ENCODE results near the gene OR5M11.

DNA sequence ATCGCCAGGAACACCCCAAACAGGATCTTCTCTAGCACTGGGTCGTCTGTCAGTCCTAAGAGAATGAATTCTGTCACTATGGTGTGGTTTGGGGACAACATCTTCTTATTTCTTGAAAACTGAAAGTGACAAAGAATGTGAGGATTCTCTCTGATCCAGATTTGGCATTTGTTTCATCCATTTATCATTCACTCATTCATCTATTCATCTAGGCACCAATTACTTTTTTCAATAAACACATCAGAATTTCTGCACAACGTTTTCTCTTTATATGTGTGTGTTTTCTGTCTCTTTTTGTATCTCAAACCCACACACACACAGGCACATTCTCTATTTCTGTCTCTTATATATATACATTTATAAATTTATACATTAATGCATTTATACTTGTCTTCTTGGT lies 34.6 kb upstream of the OR5M11 start, which contains the start of gene OR5M10:
- TF ChIP-seq TAF1 (IDR thresholded peaks at IDR 0.05; ENCODE audit: borderline replicate concordance, low read depth, low read length) (no peak), POLR2A (IDR thresholded peaks at IDR 0.05; ENCODE audit: low read depth, low read length) (no peak), POLR2AphosphoS5 (IDR thresholded peaks at IDR 0.05; ENCODE audit: low read depth, low read length) (no peak)

All from GM12892 (cell line).